GM23248 (cell line): ENCODE measurements around the gene FAM9A.

ENCODE experiments used
- EZH2 ChIP-seq: fragments of 200-600 bp; sonication (generic); IDR thresholded peaks from 2 replicates; pipeline ENCODE4 v1.6.1; 2018; ENCODE audit warnings: antibody characterized with exemption, mild to moderate bottlenecking; ENCODE audit not compliant: insufficient read depth, poor library complexity, severe bottlenecking
- EZH2phosphoT487 ChIP-seq: fragments of 200-600 bp; sonication (generic); IDR thresholded peaks from 2 replicates; pipeline ENCODE4 v1.6.1; 2018; ENCODE audit warnings: antibody characterized with exemption, moderate library complexity, mild to moderate bottlenecking, low read depth; ENCODE audit not compliant: insufficient read depth

GRCh38 chrX:8845060-8845459 is 43.9 kb upstream of the FAM9A start:
- no peak for TF ChIP-seq EZH2
- no peak for TF ChIP-seq EZH2phosphoT487
